Lower leg skin (tissue), 4 donors: ENCODE data around the gene TMTC2. TPM values are rescaled to one million over a fixed set of nuclear protein-coding genes. Genes with fewer than 3 reads are reported as not detected.
"Not testable (repeated sequence)": the region's sequence is repeated elsewhere in the genome, so short reads cannot be mapped to it uniquely, and the experiment has no call there.

Experiments
- DNase-seq, 2 donors: peaks; one replicate each; pipeline ENCODE4 v3.0.0-alpha.2; 2019; ENCODE audit warnings: low spot score in 2 of 2
- H3K4me3 ChIP-seq: fragments of 200-600 bp; sonication (generic); 2 replicates; pipeline ENCODE4 v1.5.1; 2017; ENCODE audit warnings: mild to moderate bottlenecking, low read depth; ENCODE audit not compliant: poor library complexity, severe bottlenecking
- POLR2A ChIP-seq, 2 donors: fragments of 450-650 bp; IDR thresholded peaks; one replicate each; pipeline ENCODE4 v1.6.1; 2016 to 2017; ENCODE audit warnings: antibody characterized with exemption in 2 of 2, mild to moderate bottlenecking in 1 of 2, moderate library complexity in 1 of 2
- WGBS, 2 donors: methylation state at CpG; one replicate each; pipeline ENCODE4 v1.1.5; 2018; 5-methylcytosine and 5-hydroxymethylcytosine counted together
- intact Hi-C: fragments of 100-400 bp; cut with DNase I; formaldehyde crosslinking; loops from one replicate; pipeline ENCODE4 v1.15.0; 2023; ENCODE audit warnings: low total_unique reads
- total RNA-seq, 4 donors: library from RNA; depleted of rRNA; stranded (reverse); fragments of >200 nt; gene quantifications; one replicate each; pipeline ENCODE4 v1.1.0, GENCODE V29; 2016
- TF ChIP-seq, protein P1 (sequence below), 3 donors: fragments of 450-650 bp; IDR thresholded peaks; one replicate each; pipeline ENCODE4 v1.5.1; 2016; ENCODE audit warnings: antibody characterized with exemption in 3 of 3, mild to moderate bottlenecking in 3 of 3, moderate library complexity in 2 of 3

Gene TMTC2
- total RNA-seq, 4 donors from 2014 or later: 12.9 to 17.4 (median 14.5) TPM

GRCh38 chr12:82760423-82760822 lies 73.7 kb downstream of the TMTC2 start:
- no peak for DNase-seq
- H3K4me3 ChIP-seq: no peak overlapping the region
- TF ChIP-seq, protein P1, sequence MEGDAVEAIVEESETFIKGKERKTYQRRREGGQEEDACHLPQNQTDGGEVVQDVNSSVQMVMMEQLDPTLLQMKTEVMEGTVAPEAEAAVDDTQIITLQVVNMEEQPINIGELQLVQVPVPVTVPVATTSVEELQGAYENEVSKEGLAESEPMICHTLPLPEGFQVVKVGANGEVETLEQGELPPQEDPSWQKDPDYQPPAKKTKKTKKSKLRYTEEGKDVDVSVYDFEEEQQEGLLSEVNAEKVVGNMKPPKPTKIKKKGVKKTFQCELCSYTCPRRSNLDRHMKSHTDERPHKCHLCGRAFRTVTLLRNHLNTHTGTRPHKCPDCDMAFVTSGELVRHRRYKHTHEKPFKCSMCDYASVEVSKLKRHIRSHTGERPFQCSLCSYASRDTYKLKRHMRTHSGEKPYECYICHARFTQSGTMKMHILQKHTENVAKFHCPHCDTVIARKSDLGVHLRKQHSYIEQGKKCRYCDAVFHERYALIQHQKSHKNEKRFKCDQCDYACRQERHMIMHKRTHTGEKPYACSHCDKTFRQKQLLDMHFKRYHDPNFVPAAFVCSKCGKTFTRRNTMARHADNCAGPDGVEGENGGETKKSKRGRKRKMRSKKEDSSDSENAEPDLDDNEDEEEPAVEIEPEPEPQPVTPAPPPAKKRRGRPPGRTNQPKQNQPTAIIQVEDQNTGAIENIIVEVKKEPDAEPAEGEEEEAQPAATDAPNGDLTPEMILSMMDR (IDR thresholded peaks at IDR 0.05): no peak
- WGBS, 2 donors: 93 to 96% methylated on average over 3 of the region's 3 CpGs
- intact Hi-C loops: no loop called here

DNA sequence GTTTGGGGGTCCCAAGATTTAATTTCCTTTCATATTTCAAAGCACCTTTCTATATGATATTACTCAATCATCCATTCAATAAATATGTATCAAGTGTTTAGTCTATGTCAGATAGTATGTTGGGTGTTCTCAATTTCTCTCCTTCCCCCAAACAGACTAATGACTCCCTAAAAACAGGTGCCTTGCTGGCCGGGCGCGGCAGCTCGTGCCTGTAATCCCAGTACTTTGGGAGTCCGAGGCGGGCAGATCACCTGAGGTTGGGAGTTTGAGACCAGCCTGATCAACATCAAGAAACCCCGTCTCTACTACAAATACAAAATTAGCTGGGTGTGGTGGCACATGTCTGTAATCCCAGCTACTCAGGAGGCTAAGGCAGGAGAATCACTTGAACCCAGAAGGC lies 78.5 kb downstream of the TMTC2 start:
- WGBS, 2 donors: 97 to 99% methylated on average over 7 of the region's 7 CpGs
- intact Hi-C loops, H3K4me3 ChIP-seq, DNase-seq: not testable (repeated sequence)

DNA sequence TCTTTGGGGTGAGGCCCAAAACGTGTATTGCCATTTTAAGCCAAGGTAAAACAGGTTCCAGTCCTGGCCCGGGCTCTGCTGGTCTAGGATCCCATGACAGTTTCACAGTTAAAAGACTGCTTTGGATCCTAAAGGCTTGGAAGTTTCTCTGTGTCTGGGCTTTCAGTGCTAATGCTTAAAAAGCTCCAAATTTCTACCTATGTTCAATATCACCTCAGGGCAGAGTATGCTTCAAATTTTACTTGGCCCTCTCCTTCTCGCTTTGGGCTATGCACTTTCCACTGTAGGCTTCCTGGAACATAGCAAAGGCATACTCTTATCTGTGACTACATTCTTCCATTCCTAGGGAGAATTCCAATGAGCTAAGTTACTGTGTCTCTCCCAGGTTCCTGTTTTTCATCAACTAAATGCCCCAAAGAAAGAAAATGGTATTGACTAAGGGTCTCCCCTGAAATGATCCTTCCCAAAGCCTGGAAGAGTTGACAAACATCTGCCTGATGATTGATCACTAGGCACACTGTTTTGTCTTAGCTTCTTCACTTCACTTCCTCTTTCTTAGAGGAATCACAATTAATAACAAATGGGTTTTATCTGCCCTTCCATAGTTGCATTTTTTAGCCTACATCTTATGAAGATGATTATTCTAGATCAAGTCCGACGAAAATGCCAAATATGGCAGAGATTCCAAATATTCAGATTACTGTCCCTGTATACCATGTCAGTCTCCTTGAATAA lies 79.4 kb downstream of the TMTC2 start:
- DNase-seq: no peak
- no peak overlapping the region for H3K4me3 ChIP-seq
- TF ChIP-seq, protein P1 (IDR thresholded peaks at IDR 0.05): no peak
- TF ChIP-seq POLR2A (IDR thresholded peaks at IDR 0.05): no peak
- intact Hi-C loops: no loop called here
- WGBS, 2 donors: 91 to 94% methylated on average over 5 of the region's 5 CpGs

- no peak overlapping the region for H3K4me3 ChIP-seq
- intact Hi-C loops: no loop called here
- DNase-seq: no peak
- 85 to 89% methylated on average over 5 of the region's 5 CpGs for WGBS, 2 donors
- TF ChIP-seq, protein P1 (IDR thresholded peaks at IDR 0.05): no peak
- no peak for TF ChIP-seq POLR2A (IDR thresholded peaks at IDR 0.05)
These were observed 88.0 kb downstream of the TMTC2 start for GRCh38 chr12:82774666-82775065.

DNA sequence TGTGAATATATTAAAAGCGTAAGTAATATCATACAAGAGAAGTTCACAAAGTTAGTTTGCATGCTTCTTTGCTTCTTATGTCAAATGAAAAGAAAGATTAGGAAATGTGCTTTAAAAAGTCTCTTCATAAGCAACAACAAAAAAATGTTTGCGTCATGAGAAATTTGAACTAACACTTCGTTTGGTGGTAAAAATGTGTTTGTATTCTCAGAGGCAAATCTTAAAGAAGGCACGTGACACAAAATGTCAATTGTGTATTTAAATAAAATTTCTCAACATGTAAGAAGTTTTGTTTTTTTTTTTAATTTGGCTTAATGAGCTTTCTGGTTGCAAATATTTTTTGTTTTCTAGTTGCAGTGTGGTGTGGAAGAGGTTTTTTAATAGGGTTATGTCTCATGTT lies 93.8 kb downstream of the TMTC2 start:
- no peak for DNase-seq
- intact Hi-C loops: no loop called here
- WGBS, 2 donors: 86 to 87% methylated on average over 4 of the region's 4 CpGs
- H3K4me3 ChIP-seq: no peak overlapping the region
- TF ChIP-seq, protein P1 (IDR thresholded peaks at IDR 0.05): no peak
- TF ChIP-seq POLR2A (IDR thresholded peaks at IDR 0.05): no peak

DNA sequence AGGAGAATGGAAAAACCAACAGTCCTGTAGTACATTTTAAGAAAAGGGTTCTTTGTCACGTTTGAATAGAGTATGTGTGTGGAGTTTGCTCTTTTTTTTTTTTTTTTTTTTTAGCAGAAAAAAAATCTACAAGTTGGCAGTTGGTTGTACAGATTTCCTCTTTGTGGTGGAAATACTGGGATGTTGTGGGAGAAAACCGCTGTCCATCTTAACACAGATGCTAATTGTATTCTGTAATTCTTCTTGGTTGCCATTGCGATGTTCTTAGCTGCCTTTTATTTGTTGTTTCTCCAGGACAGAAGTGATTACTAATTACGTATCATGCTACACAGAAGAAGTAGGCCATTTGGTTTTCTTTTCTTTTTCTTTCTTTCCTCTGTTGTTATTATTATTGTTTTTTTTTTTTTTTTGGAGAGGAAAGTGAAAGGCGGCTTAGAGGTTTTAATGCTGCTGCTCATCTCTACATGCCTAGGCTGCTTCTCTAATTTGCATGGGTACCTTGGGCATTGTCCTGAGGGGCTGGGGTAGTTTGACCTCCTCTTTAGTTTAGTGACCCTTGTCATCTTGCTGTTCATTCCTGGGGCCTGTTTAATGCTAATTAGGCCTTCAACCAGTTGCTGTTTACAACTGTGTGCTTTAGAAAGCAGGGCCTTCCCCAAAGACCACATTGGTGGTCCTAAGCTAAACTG lies 94.7 kb downstream of the TMTC2 start:
- intact Hi-C loops: no loop called here
- WGBS, 2 donors: 61 to 70% methylated on average over 5 of the region's 5 CpGs
- no peak for DNase-seq
- TF ChIP-seq, protein P1 (IDR thresholded peaks at IDR 0.05): no peak
- no peak for TF ChIP-seq POLR2A (IDR thresholded peaks at IDR 0.05)
- no peak overlapping the region for H3K4me3 ChIP-seq
